Mucosa of rectum (tissue), 2 donors: ENCODE results near the gene TALDO1.

Source experiments
- H3K27ac ChIP-seq, 2 donors: one replicate each; pipeline ENCODE4 v1.7.0; 2013; ENCODE audit warnings: inconsistent platforms in 2 of 2, low read depth in 2 of 2, low read length in 2 of 2
- H3K27me3 ChIP-seq, 2 donors: one replicate each; pipeline ENCODE4 v1.7.0; 2013; ENCODE audit warnings: low read length in 2 of 2; ENCODE audit not compliant: control insufficient read depth in 2 of 2, insufficient read depth in 2 of 2
- H3K36me3 ChIP-seq, 2 donors: one replicate each; pipeline ENCODE4 v1.7.0; 2013; ENCODE audit warnings: low read length in 2 of 2; ENCODE audit not compliant: control insufficient read depth in 2 of 2, insufficient read depth in 2 of 2
- H3K4me1 ChIP-seq, 2 donors: one replicate each; pipeline ENCODE4 v1.7.0; 2013; ENCODE audit warnings: low read length in 2 of 2, mild to moderate bottlenecking in 1 of 2; ENCODE audit not compliant: control insufficient read depth in 2 of 2, insufficient read depth in 2 of 2
- H3K4me3 ChIP-seq, 2 donors: one replicate each; pipeline ENCODE4 v1.7.0; 2013; ENCODE audit warnings: low read length in 2 of 2
- H3K9ac ChIP-seq, 2 donors: one replicate each; pipeline ENCODE4 v1.7.0; 2013; ENCODE audit warnings: low read length in 2 of 2, low read depth in 1 of 2, mild to moderate bottlenecking in 1 of 2
- H3K9me3 ChIP-seq, 2 donors: one replicate each; pipeline ENCODE4 v1.7.0; 2013; ENCODE audit warnings: low read length in 2 of 2; ENCODE audit not compliant: control insufficient read depth in 2 of 2
- donor health status: healthy.
- donor health status: Normal muscosa, but diverticular disease.

Gene TALDO1

DNA sequence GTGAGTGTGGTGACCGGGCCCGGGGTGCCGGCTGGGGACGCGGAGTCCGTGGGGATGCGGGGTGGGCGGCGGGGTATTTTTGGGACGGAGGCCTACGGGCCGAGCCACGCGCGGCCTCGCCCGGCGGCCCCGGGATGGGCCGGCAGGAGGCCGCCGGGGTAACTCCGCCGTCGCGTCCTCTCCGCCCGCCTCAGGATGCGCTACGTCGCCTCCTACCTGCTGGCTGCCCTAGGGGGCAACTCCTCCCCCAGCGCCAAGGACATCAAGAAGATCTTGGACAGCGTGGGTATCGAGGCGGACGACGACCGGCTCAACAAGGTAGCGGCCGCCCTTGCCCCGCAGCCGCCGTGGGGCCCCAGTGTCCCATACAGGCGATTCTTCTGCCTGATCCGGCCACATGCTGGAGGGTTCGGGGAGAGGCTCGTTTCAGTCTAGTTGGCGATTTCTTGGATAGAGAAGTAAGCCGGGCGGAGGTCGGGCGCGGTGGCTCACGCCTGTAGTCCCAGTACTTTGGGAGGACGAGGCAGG lies 62.8 kb downstream of the TALDO1 start:
- Histone ChIP-seq H3K4me3 (peak overlapping the region; percentile 94 to 96), H3K9me3 (no peaks in the 10 kb centered on the region), H3K4me1 (peaks cover 25 to 28% of the 10 kb centered on the region in 2 donors), H3K27ac (peak overlapping the region; percentile 99), H3K36me3 (peaks cover 16 to 29% of the 10 kb centered on the region in 2 donors), H3K9ac (peak overlapping the region; percentile 97 to 100), H3K27me3 (no peaks in the 10 kb centered on the region)

DNA sequence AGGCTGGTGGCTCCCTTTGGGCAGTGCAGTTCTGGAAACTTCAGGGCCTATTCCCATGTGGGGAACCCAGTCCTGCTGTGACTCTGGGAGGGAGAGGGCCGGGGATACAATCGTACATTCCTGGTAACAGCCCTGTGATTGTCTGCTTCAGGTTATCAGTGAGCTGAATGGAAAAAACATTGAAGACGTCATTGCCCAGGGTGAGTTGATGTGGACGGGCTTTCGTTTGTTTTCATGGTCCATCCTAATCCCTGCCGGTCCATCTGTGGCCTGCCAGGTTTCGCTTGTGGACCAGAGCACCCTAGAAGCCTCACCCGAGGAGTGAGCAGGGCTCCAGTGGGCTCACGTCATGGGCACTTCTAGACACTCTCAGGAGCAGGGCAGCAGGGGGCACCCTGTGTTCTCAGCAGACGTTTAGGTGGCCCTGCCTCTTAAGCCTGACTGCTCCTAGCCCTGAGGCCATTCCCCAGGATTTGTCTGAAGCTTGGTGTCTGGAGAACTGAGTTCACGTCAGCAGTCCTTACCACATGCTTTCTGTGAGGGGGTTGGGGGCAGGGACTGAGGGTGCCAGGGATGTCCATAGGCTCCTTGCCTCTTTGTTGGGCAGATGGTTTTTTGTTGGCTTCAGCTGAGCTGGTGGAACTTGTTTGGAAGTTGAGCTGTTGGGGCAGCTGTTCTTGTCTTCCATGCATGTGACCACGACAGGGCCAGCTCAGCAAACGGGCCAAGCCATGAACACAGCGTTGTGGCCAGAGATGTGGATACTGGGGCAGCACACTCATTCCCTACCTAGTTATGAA lies 64.4 kb downstream of the TALDO1 start:
- Histone ChIP-seq H3K9me3 (no peaks in the 10 kb centered on the region), H3K27me3 (no peaks in the 10 kb centered on the region), H3K4me1 (peaks cover 25% of the 10 kb centered on the region in 2 donors), H3K9ac (peak overlapping the region; percentile 97 to 100), H3K36me3 (peaks cover 16 to 30% of the 10 kb centered on the region in 2 donors), H3K27ac (no peak overlapping the region), H3K4me3 (peak overlapping the region in 1 of 2 donors; percentile 94)

DNA sequence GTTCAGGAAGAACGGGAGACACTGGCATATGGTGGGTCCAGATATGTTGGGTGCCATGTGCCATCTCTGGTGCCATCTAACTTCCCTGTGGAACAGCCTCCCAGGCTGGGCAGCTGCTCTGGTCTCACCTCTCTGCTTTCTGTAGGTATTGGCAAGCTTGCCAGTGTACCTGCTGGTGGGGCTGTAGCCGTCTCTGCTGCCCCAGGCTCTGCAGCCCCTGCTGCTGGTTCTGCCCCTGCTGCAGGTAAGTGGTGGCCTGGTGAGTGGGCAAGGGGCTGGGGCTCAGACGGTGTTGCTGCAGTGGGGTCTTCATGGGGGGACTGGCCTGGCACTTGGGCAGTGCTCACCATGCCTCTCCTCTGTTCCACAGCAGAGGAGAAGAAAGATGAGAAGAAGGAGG lies 65.1 kb downstream of the TALDO1 start:
- Histone ChIP-seq H3K27ac (no peak overlapping the region), H3K4me1 (peaks cover 25% of the 10 kb centered on the region in 2 donors), H3K4me3 (no peak overlapping the region), H3K9me3 (no peaks in the 10 kb centered on the region), H3K9ac (no peak overlapping the region), H3K27me3 (no peaks in the 10 kb centered on the region), H3K36me3 (peaks cover 16 to 30% of the 10 kb centered on the region in 2 donors)

DNA sequence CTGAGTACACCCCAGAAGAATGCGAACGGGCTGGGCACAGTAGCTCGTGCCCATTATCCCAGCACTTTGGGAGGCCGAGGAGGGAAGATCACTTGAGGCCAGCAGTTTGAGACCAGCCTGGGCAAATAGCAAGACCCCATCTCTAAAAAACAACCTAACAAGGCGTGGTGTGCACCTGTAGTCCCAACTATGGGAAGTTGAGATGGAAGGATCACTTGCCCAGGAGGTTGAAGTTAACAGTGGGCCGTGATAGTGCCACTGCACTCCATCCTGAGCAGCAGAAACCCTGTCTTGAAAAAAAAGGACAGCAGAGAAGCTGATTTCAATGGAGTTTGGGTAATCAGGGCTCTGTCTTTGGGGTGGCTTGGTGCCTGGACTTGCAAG lies 65.8 kb downstream of the TALDO1 start:
- peaks cover 16 to 30% of the 10 kb centered on the region in 2 donors for H3K36me3 ChIP-seq
- H3K9me3 ChIP-seq: no peaks in the 10 kb centered on the region
- no peak overlapping the region for H3K4me3 ChIP-seq
- H3K9ac ChIP-seq: no peak overlapping the region
- no peak overlapping the region for H3K27ac ChIP-seq
- H3K4me1 ChIP-seq: peaks cover 25% of the 10 kb centered on the region in 2 donors
- H3K27me3 ChIP-seq: no peaks in the 10 kb centered on the region

DNA sequence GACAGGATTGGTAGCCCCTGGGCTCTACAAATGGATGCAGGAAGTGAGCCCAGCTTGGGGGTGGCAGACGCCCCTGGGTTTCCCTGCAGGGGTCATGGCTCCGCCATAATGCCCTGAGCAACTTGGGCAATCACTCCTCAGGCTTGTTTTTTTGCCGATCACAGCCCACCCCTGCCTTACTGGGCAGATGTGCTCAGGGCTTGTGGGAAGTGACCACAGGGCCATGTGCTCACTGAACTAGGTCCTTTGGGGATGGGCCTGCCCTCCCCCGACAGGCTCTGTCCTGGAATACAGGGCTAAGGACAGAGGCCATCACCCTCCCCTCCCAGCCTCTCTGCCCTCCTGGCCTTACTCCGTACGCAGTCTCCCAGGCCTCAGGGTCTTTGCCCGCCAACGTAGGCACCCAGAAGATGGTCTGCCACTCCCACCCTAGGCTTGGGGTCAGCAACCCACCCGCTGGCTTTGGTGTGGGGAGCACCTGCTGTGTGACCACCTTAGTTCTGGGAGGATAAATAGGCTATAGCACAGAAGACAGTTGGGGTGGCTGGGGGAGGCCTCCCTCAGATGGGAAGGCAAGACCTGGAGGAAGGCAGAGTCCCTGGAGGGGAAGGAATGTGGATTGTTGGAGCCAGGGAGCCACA lies 66.3 kb downstream of the TALDO1 start:
- H3K27me3 ChIP-seq: no peaks in the 10 kb centered on the region
- H3K27ac ChIP-seq: no peak overlapping the region
- peaks cover 23 to 24% of the 10 kb centered on the region in 2 donors for H3K4me1 ChIP-seq
- H3K4me3 ChIP-seq: no peak overlapping the region
- H3K9ac ChIP-seq: no peak overlapping the region
- H3K36me3 ChIP-seq: peaks cover 16 to 30% of the 10 kb centered on the region in 2 donors
- H3K9me3 ChIP-seq: no peaks in the 10 kb centered on the region
